Retinal pigment epithelial cell (primary cell): ENCODE data around the gene CCDC18.
"Not testable (repeated sequence)": the region's sequence is repeated elsewhere in the genome, so short reads cannot be mapped to it uniquely, and the experiment has no call there.

Experiments
- DNase-seq: peaks from one replicate; pipeline ENCODE4 v3.0.0-alpha.2; 2010; ENCODE audit warnings: low read depth
- H3K4me3 ChIP-seq: 2 replicates; pipeline ENCODE4 v1.5.1; 2011; ENCODE audit warnings: mild to moderate bottlenecking, low read length, control low read depth, moderate library complexity
- TF ChIP-seq, protein P1 (sequence below): conservative IDR thresholded peaks from 2 replicates; pipeline ENCODE4 v1.5.1; 2011; ENCODE audit warnings: low read depth, low read length, control low read depth, inconsistent platforms

Gene CCDC18

DNA sequence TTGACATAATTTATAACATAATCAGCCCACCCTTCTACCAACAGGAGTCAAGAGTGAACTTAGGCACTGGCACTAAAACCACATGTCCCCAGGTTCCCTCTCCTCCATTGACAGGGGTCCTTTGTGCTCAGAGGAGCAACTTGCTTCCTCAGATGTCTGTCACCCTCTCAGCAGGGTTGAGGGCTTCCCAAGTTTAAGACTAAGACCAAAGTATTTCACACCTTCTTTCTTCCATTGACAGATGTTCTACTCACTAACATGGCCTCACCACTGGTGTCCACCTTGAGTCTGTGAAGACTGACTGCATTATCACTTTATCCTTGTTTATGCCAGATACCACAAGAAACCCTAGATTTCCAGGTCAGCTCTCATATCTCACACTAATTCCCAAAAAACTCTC lies 56.5 kb downstream of the CCDC18 start:
- TF ChIP-seq, protein P1, sequence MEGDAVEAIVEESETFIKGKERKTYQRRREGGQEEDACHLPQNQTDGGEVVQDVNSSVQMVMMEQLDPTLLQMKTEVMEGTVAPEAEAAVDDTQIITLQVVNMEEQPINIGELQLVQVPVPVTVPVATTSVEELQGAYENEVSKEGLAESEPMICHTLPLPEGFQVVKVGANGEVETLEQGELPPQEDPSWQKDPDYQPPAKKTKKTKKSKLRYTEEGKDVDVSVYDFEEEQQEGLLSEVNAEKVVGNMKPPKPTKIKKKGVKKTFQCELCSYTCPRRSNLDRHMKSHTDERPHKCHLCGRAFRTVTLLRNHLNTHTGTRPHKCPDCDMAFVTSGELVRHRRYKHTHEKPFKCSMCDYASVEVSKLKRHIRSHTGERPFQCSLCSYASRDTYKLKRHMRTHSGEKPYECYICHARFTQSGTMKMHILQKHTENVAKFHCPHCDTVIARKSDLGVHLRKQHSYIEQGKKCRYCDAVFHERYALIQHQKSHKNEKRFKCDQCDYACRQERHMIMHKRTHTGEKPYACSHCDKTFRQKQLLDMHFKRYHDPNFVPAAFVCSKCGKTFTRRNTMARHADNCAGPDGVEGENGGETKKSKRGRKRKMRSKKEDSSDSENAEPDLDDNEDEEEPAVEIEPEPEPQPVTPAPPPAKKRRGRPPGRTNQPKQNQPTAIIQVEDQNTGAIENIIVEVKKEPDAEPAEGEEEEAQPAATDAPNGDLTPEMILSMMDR: no peak
- H3K4me3 ChIP-seq: no peak overlapping the region
- DNase-seq: no peak

DNA sequence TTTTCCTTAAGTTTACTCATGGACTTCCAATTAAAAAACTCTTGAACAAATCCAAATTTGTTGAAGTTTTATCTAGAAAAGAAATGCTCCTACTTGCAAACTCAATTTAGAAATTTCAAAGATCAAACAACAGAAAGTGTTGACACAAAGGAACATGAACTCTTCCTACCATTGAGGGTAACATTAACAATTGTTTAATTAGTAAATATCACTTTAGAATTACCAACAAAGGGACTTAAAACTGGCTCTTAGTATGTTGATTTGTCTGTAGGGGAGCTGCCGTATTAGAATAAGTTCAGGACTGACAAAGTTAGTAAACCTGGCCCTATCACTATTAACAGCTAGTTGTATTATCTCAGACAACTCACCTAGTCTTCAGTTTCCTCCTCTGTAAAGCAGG lies 57.9 kb downstream of the CCDC18 start:
- no peak for DNase-seq
- TF ChIP-seq, protein P1: no peak
- no peak overlapping the region for H3K4me3 ChIP-seq

DNA sequence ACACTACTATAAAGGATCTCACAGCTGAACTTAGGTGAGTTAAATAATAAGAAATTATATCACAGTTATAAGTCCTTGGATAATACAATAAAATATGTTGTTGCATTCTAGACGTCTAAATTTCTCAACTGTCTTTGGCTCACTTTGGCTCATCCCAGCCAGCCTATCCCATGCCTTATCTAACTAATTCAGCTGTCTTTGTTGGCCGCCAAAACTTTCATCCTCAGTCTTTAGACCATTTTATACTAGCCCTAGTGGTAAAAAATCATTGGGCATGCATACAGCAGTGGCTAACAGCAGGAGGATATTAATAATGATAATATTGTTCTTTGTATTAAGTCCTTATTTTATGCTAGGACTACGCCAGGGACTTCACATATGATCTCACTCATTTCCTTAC lies 59.3 kb downstream of the CCDC18 start:
- DNase-seq: no peak
- H3K4me3 ChIP-seq: no peak overlapping the region
- TF ChIP-seq, protein P1: no peak

DNA sequence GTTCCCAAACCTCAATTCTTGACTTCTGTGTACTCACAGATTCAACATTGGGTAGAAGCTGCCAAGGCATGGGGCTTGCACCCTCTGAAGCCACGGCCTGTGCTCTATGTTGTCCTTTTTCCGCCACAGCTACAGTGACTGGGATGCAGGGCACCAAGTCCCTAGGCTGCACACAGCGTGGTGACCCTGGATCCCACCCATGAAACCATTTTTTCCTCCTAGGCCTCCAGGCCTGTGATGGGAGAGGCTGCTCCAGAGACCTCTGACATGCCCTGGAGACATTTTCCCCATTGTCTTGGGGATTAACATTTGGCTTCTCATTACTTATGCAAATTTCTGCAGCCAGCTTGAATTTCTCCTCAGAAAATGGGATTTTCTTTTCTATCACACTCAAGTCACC lies 62.7 kb downstream of the CCDC18 start:
- not testable (repeated sequence) for H3K4me3 ChIP-seq, DNase-seq

DNA sequence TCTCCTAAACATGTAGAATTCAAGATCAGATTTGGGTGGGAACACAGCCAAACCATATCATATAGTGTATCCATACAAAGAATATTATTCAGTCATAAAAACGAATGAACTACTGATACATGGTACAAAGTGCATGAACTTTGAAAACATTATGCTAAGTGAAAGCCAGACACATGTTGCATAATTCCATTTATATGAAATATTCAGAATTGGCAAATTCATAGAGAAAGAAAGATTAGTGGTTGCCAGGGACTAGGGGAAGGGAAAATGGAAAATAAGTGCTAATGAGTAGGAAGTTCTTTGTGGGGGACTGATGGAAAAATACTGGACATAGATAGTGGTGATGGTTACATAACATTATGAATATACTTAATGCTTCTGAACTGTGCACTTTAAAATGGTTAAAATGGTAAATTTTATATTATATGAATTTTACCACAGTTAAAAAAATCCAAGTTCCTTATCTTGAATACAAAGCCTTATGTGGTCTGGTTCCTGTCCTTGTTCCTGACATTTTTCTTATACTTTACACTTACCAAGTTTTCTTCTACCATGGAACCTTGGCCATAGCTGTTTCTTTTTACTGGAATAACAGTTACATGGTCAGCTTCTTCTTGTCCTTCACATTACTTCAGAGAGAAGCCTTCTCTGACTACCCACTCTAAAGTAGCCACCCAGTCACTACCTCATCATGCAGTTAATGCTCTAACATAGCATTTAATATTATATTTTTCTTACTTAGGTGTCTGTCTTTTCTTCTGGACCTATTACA lies 64.0 kb downstream of the CCDC18 start:
- TF ChIP-seq, protein P1: no peak
- H3K4me3 ChIP-seq: no peak overlapping the region
- no peak for DNase-seq

DNA sequence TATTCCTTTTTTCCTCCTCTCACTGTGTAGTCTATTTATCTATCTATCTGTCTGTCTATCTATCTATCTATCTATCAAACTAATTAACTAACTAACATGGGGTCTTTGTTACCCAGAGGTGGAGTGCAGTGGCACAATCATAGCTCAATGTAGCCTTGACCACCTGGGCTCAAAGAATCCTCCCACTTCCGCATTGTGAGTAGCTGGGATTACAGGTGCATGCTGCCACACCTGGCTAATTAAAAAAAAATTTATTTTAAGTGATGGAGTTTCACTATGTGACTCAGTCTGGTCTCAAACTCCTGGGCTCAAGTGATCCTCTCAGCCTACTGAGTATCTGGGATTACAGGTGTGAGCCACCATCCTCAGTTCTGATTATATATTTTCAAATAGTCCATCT lies 71.4 kb downstream of the CCDC18 start:
- H3K4me3 ChIP-seq: no peak overlapping the region
- no peak for DNase-seq
- TF ChIP-seq, protein P1: no peak

DNA sequence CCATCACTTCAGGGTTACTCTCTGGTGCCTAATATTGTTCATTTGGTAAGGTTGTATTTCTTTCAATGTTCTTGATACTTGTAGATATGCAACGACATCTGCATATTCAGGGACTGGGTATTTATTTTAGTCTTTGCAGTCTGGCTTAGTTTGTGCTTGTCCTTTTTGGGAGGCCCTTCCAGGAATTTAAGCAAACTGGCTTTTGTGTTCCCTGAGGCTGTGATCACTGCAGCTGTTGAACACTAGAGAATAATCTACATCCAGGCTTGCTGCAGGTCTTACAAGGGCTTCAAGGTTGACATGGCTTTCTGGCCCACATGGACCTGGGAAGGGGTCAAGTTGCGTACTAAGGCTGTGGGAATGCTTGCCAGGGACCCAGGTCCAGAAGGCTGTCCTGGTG lies 72.1 kb downstream of the CCDC18 start:
- no peak overlapping the region for H3K4me3 ChIP-seq
- no peak for DNase-seq
- TF ChIP-seq, protein P1: no peak
